AG04450 (cell line): ENCODE results near the gene DOHH. TPM values are rescaled to one million over a fixed set of nuclear protein-coding genes. Genes with fewer than 3 reads are reported as not detected.

ENCODE experiments used
- CTCF ChIA-PET: fragments of 300-600, 350-600 bp; formaldehyde crosslinking; extraction: SDS; loops from one replicate; lab custom pipeline; 2022; ENCODE audit warnings: antibody characterized with exemption, inconsistent platforms; lab: Charles Lee
- POLR2A ChIA-PET: fragments of 350-600 bp; formaldehyde crosslinking; extraction: SDS; loops from one replicate; lab custom pipeline; 2021; ENCODE audit warnings: antibody characterized with exemption, inconsistent platforms; lab: Yijun Ruan, JAX
- DNase-seq: peaks from one replicate; pipeline ENCODE4 v3.0.0-alpha.2; 2011; ENCODE audit warnings: low read depth, low spot score
- H3K27ac ChIP-seq: one replicate; pipeline ENCODE4 v1.5.1; 2012; ENCODE audit warnings: low read depth, low read length, control low read depth
- H3K27me3 ChIP-seq: one replicate; pipeline ENCODE4 v1.6.0; 2012; ENCODE audit warnings: low read length; ENCODE audit not compliant: control insufficient read depth, insufficient read depth
- H3K4me3 ChIP-seq: 2 replicates; pipeline ENCODE4 v1.5.1; 2011; ENCODE audit warnings: mild to moderate bottlenecking, low read depth, low read length, control low read depth
- H3K9me3 ChIP-seq: 2 replicates; pipeline ENCODE4 v1.5.1; 2012; ENCODE audit warnings: low read length; ENCODE audit not compliant: control insufficient read depth, insufficient read depth
- polyA plus RNA-seq: library from polyadenylated mRNA; depleted of rRNA; stranded (reverse); fragments of >200 nt; gene quantifications from 2 replicates; pipeline ENCODE4 v1.2.3, GENCODE V29; 2011
- TF ChIP-seq, protein P1 (sequence below): IDR thresholded peaks from 2 replicates; pipeline ENCODE4 v1.5.1; 2011; ENCODE audit warnings: low read depth, low read length, control low read depth, inconsistent platforms

The DOHH gene
- polyA plus RNA-seq, 1 experiment = 3.4 TPM

DNA sequence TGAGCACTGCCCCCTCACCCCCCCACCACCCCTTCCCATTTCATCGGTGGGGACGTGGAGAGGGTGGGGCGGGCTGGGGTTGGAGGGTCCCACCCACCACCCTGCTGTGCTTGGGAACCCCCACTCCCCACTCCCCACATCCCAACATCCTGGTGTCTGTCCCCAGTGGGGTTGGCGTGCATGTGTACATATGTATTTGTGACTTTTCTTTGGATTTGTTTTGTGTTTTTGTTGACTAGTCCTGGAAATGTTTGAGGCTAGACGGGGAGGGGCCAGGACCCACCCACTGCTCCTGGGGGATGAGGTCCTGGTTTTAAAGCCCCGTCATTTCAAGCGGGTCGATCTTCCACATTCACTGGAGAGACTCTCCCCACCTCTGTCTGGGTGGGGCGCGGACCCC lies 35.5 kb upstream of the DOHH start:
- no peak overlapping the region for H3K27ac ChIP-seq
- H3K9me3 ChIP-seq = peaks cover 5% of the 10 kb centered on the region; the same call in 1 of the 2 replicates
- TF ChIP-seq, protein P1, sequence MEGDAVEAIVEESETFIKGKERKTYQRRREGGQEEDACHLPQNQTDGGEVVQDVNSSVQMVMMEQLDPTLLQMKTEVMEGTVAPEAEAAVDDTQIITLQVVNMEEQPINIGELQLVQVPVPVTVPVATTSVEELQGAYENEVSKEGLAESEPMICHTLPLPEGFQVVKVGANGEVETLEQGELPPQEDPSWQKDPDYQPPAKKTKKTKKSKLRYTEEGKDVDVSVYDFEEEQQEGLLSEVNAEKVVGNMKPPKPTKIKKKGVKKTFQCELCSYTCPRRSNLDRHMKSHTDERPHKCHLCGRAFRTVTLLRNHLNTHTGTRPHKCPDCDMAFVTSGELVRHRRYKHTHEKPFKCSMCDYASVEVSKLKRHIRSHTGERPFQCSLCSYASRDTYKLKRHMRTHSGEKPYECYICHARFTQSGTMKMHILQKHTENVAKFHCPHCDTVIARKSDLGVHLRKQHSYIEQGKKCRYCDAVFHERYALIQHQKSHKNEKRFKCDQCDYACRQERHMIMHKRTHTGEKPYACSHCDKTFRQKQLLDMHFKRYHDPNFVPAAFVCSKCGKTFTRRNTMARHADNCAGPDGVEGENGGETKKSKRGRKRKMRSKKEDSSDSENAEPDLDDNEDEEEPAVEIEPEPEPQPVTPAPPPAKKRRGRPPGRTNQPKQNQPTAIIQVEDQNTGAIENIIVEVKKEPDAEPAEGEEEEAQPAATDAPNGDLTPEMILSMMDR = no peak
- ChIA-PET POLR2A (no interaction called here), CTCF (no interaction called here)
- no peak overlapping the region for H3K4me3 ChIP-seq
- DNase-seq = no peak
- H3K27me3 ChIP-seq = no peaks in the 10 kb centered on the region

DNA sequence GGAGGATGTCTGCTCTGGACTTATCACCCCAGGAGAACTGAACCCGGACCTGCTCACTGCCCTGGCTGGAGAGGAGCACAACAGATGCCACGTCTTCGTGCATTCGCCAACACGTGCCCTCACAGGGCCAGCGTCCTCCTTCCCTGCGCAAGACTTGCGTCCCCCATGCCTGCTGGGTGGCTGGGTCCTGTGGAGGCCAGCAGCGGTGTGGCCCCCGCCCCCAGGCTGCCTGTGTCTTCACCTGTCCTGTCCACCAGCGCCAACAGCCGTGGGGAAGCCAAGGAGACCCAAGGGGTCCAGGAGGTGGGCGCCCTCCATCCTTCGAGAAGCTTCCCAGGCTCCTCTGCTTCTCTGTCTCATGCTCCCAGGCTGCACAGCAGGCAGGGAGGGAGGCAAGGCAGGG lies 35.1 kb upstream of the DOHH start:
- no peak overlapping the region for H3K27ac ChIP-seq
- no peak for DNase-seq
- POLR2A ChIA-PET = no interaction called here
- peaks cover 5% of the 10 kb centered on the region; the same call in 1 of the 2 replicates for H3K9me3 ChIP-seq
- CTCF ChIA-PET = no interaction called here
- TF ChIP-seq, protein P1 = no peak
- H3K4me3 ChIP-seq = no peak overlapping the region
- H3K27me3 ChIP-seq = no peaks in the 10 kb centered on the region

DNA sequence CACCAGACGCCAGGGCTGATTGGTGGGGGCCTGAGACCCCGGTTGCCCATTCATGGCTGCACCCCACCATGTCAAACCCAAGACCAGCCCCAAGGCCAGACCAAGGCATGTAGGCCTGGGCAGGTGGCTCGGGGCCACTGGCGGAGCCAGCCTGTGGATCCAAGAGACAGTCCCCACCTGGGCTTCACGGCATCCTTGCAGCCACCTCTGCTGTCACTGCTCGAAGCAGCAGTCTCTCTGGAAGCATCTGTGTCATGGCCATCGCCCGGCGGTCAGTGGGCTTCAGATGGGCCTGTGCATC lies 34.7 kb upstream of the DOHH start:
- CTCF ChIA-PET = no interaction called here
- POLR2A ChIA-PET = no interaction called here

DNA sequence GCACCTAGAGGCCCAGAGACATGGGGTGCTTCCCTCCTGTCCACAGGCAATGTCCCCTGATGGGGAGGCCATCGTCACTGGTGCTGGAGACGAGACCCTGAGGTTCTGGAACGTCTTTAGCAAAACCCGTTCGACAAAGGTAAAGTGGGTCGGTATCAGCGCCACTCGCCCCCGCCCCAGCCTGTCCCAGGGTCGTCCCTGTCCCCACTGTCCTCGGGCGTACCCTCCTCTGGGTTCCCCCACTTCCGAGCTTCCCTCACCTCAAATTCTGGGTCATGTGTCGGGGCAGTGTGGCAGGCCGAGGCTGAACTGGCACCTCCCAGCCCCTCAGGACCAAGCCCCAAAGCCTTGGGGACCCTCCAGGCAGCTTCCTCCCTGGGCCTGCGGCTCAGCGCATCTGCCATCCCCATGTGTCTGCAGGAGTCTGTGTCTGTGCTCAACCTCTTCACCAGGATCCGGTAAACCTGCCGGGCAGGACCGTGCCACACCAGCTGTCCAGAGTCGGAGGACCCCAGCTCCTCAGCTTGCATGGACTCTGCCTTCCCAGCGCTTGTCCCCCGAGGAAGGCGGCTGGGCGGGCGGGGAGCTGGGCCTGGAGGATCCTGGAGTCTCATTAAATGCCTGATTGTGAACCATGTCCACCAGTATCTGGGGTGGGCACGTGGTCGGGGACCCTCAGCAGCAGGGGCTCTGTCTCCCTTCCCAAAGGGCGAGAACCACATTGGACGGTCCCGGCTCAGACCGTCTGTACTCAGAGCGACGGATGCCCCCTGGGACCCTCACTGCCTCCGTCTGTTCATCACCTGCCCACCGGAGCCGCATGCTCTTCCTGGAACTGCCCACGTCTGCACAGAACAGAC lies 34.1 kb upstream of the DOHH start:
- peaks cover 4% of the 10 kb centered on the region; the same call in 1 of the 2 replicates for H3K9me3 ChIP-seq
- TF ChIP-seq, protein P1 = no peak
- H3K27me3 ChIP-seq = no peaks in the 10 kb centered on the region
- POLR2A ChIA-PET = no interaction called here
- H3K4me3 ChIP-seq = no peak overlapping the region
- H3K27ac ChIP-seq = no peak overlapping the region
- DNase-seq = no peak
- CTCF ChIA-PET = interaction anchor here (1.2 kb wide), 1 partner anchor 11 kb away, joined by 4 read pairs; no protein-coding TSS in a partner anchor

More for the DNA sequence above, 34.7 kb upstream of the DOHH start:
- H3K4me3 ChIP-seq = no peak overlapping the region
- H3K27ac ChIP-seq = no peak overlapping the region
- H3K9me3 ChIP-seq = peaks cover 5% of the 10 kb centered on the region; the same call in 1 of the 2 replicates
- no peak for DNase-seq
- TF ChIP-seq, protein P1 = no peak
- H3K27me3 ChIP-seq = no peaks in the 10 kb centered on the region

DNA sequence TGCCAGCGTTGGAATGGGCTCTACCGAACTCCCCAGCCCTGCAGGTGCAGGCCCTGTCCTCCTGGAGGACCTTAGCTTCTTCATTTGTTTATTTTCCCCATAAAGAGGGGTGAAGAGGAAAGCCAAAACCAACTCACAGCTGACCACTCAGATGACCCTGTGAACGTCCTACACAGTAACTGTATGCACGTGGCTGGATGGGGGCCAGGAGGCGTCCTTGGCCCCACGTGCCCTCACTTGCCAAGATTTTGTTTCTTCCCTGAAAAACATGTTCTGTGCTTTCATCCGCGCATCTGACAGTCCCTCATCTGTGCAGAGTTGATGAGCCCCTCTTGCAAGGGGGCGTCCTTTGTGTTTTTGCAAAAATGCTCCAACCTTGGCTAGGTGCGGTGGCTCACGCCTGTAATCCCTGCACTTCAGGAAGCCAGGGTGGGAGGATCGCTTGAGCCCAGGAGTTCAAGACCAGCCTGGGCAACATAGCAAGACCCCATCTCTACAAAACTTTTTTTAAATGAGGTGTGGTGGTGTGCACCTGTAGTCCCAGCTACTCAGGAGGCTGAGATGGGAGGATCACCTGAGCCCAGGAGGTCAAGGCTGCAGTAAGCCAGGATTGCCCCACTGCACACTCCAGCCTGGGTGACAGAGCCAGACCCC lies 33.2 kb upstream of the DOHH start:
- no peaks in the 10 kb centered on the region for H3K9me3 ChIP-seq
- TF ChIP-seq, protein P1 = no peak
- no peak for DNase-seq
- H3K27me3 ChIP-seq = no peaks in the 10 kb centered on the region
- no peak overlapping the region for H3K27ac ChIP-seq
- ChIA-PET POLR2A (no interaction called here), CTCF (interaction anchor here (1.2 kb wide), 1 partner anchor 11 kb away, joined by 4 read pairs; no protein-coding TSS in a partner anchor)
- no peak overlapping the region for H3K4me3 ChIP-seq
